Measurements from ENCODE around the gene LCN9.

LCN9 gene

GRCh38 chr9:135693771-135694170 lies 30.7 kb downstream of the LCN9 start:
- DNase-seq (ENCODE audit: low read depth), result no peak
- TF ChIP-seq CTCF (conservative IDR thresholded peaks at IDR 0.05; ENCODE audit: low read length), result no peak
- no peak overlapping the region for H3K4me3 ChIP-seq (ENCODE audit: low read length)

DNA sequence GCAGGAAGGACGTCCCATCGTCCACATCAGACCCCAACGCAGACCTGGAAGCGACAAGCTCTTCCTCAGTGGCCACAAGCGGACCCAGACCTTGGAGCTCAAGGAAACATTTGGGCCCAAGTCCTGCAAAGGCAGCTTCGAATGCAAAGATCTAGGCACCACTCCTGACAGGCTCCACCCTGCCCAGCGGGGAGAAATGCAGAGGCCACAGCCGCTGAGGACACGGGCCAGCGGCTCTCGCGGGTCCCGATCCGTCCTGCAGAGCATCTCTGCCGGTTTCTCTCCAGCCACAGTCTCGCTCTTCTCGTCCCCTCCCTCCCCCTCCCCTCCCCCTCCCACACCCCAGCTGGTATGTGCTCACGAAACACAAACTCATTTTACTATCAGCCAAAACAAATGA lies 31.3 kb downstream of the LCN9 start:
- TF ChIP-seq CTCF (conservative IDR thresholded peaks at IDR 0.05; ENCODE audit: low read length), result no peak
- H3K4me3 ChIP-seq (ENCODE audit: low read length), result no peak overlapping the region

GRCh38 chr9:135695036-135695435 lies 31.9 kb downstream of the LCN9 start:
- no peak for TF ChIP-seq CTCF (conservative IDR thresholded peaks at IDR 0.05; ENCODE audit: low read length)
- H3K4me3 ChIP-seq (ENCODE audit: low read length), result no peak overlapping the region
- no peak for DNase-seq (ENCODE audit: low read depth)

More for the DNA sequence above, 31.3 kb downstream of the LCN9 start:
- DNase-seq (ENCODE audit: low read depth), result no peak

DNA sequence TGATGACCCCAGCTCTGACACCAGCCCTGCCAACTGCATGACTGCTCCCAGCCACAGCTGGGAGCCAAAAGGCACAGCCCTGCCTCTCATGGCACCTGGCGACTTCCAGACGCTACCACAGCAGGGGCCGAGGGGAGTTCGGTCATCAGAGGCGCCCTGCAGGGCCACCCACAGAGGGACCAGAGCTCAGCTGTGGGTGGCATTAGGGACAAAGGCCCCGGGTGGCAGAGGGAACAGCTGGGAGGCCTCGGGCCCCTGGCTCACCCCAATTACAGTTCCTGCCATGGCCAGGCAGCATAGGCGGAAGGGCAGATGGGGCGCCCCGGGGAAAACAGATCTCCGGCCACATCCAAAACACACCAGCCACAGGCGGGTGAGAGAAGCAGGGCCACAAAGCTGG lies 32.5 kb downstream of the LCN9 start:
- H3K4me3 ChIP-seq (ENCODE audit: low read length), result no peak overlapping the region
- TF ChIP-seq CTCF (conservative IDR thresholded peaks at IDR 0.05; ENCODE audit: low read length), result no peak
- no peak for DNase-seq (ENCODE audit: low read depth)

DNA sequence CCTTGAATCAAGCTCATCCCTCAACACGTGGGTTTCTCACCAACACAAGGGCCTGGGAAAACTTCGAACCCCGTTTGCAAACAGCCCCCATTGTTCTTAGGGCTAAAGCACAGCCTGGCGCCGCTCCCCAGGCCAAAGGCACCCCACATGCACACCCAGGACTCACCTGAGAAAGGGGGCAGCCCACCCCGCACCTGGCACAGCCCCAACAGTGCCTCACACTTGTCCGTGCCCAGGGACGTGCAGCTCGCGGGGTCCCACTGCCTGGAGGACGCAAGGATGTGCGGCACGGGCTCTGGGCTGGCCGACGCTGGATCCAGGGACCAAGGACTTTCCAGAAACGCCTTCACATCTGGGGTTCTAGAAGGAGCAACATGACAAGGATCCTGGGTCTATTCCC lies 33.3 kb downstream of the LCN9 start:
- no peak for DNase-seq (ENCODE audit: low read depth)
- no peak overlapping the region for H3K4me3 ChIP-seq (ENCODE audit: low read length)
- no peak for TF ChIP-seq CTCF (conservative IDR thresholded peaks at IDR 0.05; ENCODE audit: low read length)

DNA sequence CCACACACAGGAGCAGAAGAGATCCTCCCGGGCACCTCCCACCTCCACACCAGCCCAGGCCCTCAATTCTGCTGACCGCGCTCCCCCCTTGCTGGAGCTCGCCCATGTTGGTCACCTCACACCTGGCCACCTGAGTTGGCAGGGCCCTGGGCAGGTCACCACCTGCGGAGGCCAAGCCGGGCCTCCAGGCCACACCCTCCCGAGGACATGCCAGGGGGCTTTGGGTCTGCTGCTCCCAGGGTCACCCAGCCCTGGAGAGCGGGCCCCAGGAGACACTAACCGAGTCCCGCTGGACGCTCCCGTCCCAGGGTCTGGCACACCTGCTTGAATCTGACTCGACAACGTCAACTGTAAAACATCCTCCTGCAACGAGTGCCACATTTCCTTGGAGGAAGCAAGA lies 34.1 kb downstream of the LCN9 start:
- H3K4me3 ChIP-seq (ENCODE audit: low read length), result no peak overlapping the region
- no peak for TF ChIP-seq CTCF (conservative IDR thresholded peaks at IDR 0.05; ENCODE audit: low read length)

DNA sequence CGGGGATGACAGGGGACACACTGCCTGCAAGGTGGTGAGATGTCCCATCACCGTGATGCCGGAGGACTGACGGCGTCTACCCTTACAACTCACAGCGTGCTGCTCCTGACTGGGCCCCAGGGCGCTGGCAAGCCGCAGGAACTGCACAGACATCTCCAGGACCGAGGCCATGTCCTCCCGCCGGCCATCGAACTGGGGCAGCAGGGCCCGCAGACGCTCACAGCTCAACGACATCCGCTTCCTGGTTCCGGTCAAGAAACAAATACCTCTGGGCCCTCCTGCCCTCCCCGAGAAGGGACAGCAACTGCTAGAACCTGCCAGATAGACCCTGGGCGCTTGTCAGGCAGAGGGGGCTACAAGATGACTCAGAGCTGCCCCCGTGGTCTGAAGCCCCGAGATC lies 35.1 kb downstream of the LCN9 start:
- no peak for DNase-seq (ENCODE audit: low read depth)
- TF ChIP-seq CTCF (conservative IDR thresholded peaks at IDR 0.05; ENCODE audit: low read length), result no peak
- no peak overlapping the region for H3K4me3 ChIP-seq (ENCODE audit: low read length)

More for the DNA sequence above, 34.1 kb downstream of the LCN9 start:
- DNase-seq (ENCODE audit: low read depth), result no peak
